ENCODE results near the gene SGCD.

DNA sequence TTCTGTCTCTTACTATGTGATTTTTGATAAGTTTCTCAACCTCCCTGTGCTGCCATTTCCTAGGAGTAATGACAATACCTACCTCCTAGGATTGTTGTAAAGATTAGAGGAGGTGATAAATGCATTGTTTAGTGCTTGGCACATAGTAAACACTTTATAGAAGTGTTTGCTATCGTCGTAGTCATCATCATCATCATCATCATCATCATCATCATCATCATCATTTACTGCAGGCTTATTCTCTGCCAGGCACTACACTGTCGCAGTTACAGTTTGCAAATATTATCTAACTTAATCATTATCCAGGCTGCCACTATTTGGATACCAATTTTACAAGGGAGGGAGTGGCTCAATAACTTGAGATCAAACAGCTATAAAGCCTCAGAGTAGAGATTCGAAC, 24.5 kb downstream of the SGCD start:
- TF ChIP-seq, protein P1, sequence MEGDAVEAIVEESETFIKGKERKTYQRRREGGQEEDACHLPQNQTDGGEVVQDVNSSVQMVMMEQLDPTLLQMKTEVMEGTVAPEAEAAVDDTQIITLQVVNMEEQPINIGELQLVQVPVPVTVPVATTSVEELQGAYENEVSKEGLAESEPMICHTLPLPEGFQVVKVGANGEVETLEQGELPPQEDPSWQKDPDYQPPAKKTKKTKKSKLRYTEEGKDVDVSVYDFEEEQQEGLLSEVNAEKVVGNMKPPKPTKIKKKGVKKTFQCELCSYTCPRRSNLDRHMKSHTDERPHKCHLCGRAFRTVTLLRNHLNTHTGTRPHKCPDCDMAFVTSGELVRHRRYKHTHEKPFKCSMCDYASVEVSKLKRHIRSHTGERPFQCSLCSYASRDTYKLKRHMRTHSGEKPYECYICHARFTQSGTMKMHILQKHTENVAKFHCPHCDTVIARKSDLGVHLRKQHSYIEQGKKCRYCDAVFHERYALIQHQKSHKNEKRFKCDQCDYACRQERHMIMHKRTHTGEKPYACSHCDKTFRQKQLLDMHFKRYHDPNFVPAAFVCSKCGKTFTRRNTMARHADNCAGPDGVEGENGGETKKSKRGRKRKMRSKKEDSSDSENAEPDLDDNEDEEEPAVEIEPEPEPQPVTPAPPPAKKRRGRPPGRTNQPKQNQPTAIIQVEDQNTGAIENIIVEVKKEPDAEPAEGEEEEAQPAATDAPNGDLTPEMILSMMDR (IDR thresholded peaks at IDR 0.05), result no peak
- TF ChIP-seq POLR2A (IDR thresholded peaks at IDR 0.05), result no peak
